ENCODE measurements around the gene KIAA1671.

GRCh38 chr22:25235547-25236290 is 283.2 kb downstream of the KIAA1671 start:
- TF ChIP-seq GATAD2A (CRISPR knock-in tag; IDR thresholded peaks at IDR 0.05) (0 out of 2 replicates have a peak, but pooled peaks have one; percentile 22), ZNF274 (CRISPR knock-in tag; IDR thresholded peaks at IDR 0.05) (0 out of 2 replicates have a peak, but pooled peaks have one; percentile 32), ERF (CRISPR knock-in tag; IDR thresholded peaks at IDR 0.05) (no peak), ZFP36L2 (CRISPR knock-in tag; IDR thresholded peaks at IDR 0.05) (no peak), CREB1 (IDR thresholded peaks at IDR 0.05) (peak; percentile 63), CREB1 (CRISPR knock-in tag; IDR thresholded peaks at IDR 0.05) (peak; percentile 16; the same call in 1 of the 2 replicates), MEIS1 (CRISPR knock-in tag; IDR thresholded peaks at IDR 0.05; ENCODE audit: borderline replicate concordance) (no peak), ZBTB8A (CRISPR knock-in tag; IDR thresholded peaks at IDR 0.05; ENCODE audit: borderline replicate concordance, low read depth) (no peak), ZNF292 (CRISPR knock-in tag; IDR thresholded peaks at IDR 0.05; ENCODE audit: borderline replicate concordance, low read depth) (no peak), MAX (IDR thresholded peaks at IDR 0.05) (no peak)
- TF ChIP-seq, protein P1, sequence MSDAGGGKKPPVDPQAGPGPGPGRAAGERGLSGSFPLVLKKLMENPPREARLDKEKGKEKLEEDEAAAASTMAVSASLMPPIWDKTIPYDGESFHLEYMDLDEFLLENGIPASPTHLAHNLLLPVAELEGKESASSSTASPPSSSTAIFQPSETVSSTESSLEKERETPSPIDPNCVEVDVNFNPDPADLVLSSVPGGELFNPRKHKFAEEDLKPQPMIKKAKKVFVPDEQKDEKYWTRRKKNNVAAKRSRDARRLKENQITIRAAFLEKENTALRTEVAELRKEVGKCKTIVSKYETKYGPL (CRISPR knock-in tag; IDR thresholded peaks at IDR 0.05): no peak
